ENCODE data around the gene FBXO22. TPM values are rescaled to one million over a fixed set of nuclear protein-coding genes. Genes with fewer than 3 reads are reported as not detected.
"Not testable (repeated sequence)": the region's sequence is repeated elsewhere in the genome, so short reads cannot be mapped to it uniquely, and the experiment has no call there.

The FBXO22 gene
- total RNA-seq (23.3 TPM), polyA plus RNA-seq (14.0 TPM)
- long read RNA-seq, donor 1, full-length matches to known transcripts = 1 of 1 reads
- long read RNA-seq, donor 1, partial matches to known transcripts = 0 of 1 reads
- long read RNA-seq, donor 1, other reads (novel, unspliced or antisense) = 0 of 1 reads
- long read RNA-seq, donor 2 = 0 reads
- long read RNA-seq, donor 3, full-length matches to known transcripts = 9 of 9 reads
- long read RNA-seq, donor 3, partial matches to known transcripts = 0 of 9 reads
- long read RNA-seq, donor 3, other reads (novel, unspliced or antisense) = 0 of 9 reads
- long read RNA-seq, donor 4, full-length matches to known transcripts = 1 of 1 reads
- long read RNA-seq, donor 4, partial matches to known transcripts = 0 of 1 reads
- long read RNA-seq, donor 4, other reads (novel, unspliced or antisense) = 0 of 1 reads
- long read RNA-seq, donor 5, full-length matches to known transcripts = 9 of 9 reads
- long read RNA-seq, donor 5, partial matches to known transcripts = 0 of 9 reads
- long read RNA-seq, donor 5, other reads (novel, unspliced or antisense) = 0 of 9 reads
- long read RNA-seq, donor 6, full-length matches to known transcripts = 4 of 4 reads
- long read RNA-seq, donor 6, partial matches to known transcripts = 0 of 4 reads
- long read RNA-seq, donor 6, other reads (novel, unspliced or antisense) = 0 of 4 reads
- long read RNA-seq, donor 7, full-length matches to known transcripts = 13 of 22 reads
- long read RNA-seq, donor 7, partial matches to known transcripts = 9 of 22 reads
- long read RNA-seq, donor 7, other reads (novel, unspliced or antisense) = 0 of 22 reads
- long read RNA-seq, donor 8, full-length matches to known transcripts = 3 of 3 reads
- long read RNA-seq, donor 8, partial matches to known transcripts = 0 of 3 reads
- long read RNA-seq, donor 8, other reads (novel, unspliced or antisense) = 0 of 3 reads
- long read RNA-seq, donor 9, full-length matches to known transcripts = 5 of 5 reads
- long read RNA-seq, donor 9, partial matches to known transcripts = 0 of 5 reads
- long read RNA-seq, donor 9, other reads (novel, unspliced or antisense) = 0 of 5 reads
- long read RNA-seq, donor 10, full-length matches to known transcripts = 9 of 9 reads
- long read RNA-seq, donor 10, partial matches to known transcripts = 0 of 9 reads
- long read RNA-seq, donor 10, other reads (novel, unspliced or antisense) = 0 of 9 reads

DNA sequence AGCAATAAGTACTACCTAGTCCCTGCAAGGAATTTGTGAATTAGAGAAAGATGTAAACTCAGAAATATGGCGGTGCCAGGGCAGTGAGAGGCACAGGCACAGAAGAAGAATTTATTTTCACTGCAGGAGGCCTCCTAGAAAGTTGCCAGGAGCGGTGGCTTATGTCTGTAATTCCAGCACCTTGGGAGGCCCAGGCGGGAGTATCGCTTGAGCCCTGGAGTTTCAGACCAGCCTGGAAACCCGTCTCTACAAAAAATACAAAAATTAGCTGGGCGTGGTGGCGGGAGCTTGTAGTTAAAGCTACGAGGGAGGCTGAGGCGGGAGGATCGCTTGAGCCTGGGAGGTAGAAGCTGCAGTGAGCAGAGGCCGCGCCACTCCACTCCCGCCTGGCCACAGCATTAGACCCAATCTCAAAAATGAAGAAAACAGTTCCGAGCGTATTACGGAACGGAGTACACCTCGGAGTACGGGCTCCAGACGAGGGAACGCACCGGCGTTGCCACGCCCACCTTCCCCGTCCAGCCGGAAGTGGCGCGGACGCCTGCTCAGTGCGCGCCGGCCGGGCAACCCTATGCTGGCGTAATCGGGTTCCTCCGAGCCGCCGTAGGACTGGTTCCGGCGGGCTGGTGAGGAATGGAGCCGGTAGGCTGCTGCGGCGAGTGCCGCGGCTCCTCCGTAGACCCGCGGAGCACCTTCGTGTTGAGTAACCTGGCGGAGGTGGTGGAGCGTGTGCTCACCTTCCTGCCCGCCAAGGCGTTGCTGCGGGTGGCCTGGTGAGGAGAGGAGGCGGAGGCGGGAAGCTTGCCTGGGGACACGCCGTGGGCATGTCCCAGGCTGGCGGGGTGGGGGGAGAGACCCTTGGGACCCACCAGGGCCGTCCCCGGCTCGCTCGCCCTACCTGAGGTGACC, at the start of gene FBXO22:
TSS of gene FBXO22 (plus strand) at position 548 of the 909 bp plus-strand sequence. CDS start at position 634, 86 bp downstream.
- Histone ChIP-seq H3K4me1 (ENCODE audit: control insufficient read depth in 2 of 2, insufficient read depth in 2 of 2, low read length in 2 of 2) (peaks cover 10% of the 10 kb centered on the region in 2 donors), H3K9me3 (ENCODE audit: control insufficient read depth in 2 of 2, insufficient read depth in 1 of 2, low read length in 1 of 2) (no peaks in the 10 kb centered on the region), H3K27ac (ENCODE audit: low read depth in 1 of 2, low read length in 1 of 2) (peak within 1 kb of the TSS; percentile 44 to 77), H3K36me3 (ENCODE audit: control insufficient read depth in 2 of 2, insufficient read depth in 2 of 2, low read length in 1 of 2) (peaks cover 3 to 7% of the 10 kb centered on the region in 2 donors), H3K27me3 (ENCODE audit: control insufficient read depth in 2 of 2, insufficient read depth in 1 of 2, low read length in 1 of 2) (no peaks in the 10 kb centered on the region), H3K4me3 (ENCODE audit: low read length in 2 of 2) (peak within 1 kb of the TSS; percentile 79 to 96)
- DNase-seq (ENCODE audit: low read depth in 6 of 9, low spot score in 9 of 9) = peak; percentile 39 to 87 (median 69)
- WGBS = 4% methylated on average over 63 of the region's 63 CpGs

DNA sequence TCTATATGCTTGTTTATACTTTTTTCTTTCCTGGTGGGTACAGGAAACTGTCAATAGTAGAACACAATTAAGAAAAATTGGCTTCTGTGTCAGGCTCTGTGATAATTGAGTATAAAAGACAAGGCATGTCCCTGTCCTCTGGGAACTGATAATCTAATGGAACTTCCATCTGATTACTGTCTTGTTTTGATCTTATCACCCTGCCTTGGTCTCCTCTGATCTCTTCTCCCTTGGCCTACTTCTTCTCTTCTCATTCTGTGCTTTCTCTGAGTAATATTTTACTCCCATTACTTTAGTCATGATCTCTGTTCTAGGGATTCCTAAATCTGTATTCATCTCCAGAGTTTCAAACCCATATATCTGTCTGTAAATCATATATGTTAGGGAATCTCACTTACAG, 45.8 kb upstream of the FBXO22 start:
- Histone ChIP-seq H3K27me3 (ENCODE audit: control insufficient read depth in 2 of 2, insufficient read depth in 1 of 2, low read length in 1 of 2) (no peaks in the 10 kb centered on the region), H3K4me1 (ENCODE audit: control insufficient read depth in 2 of 2, insufficient read depth in 2 of 2, low read length in 2 of 2) (no peaks in the 10 kb centered on the region), H3K9me3 (ENCODE audit: control insufficient read depth in 2 of 2, insufficient read depth in 1 of 2, low read length in 1 of 2) (no peaks in the 10 kb centered on the region), H3K4me3 (ENCODE audit: low read length in 2 of 2) (no peak overlapping the region), H3K36me3 (ENCODE audit: control insufficient read depth in 2 of 2, insufficient read depth in 2 of 2, low read length in 1 of 2) (peaks cover 4 to 18% of the 10 kb centered on the region in 2 donors), H3K27ac (ENCODE audit: low read depth in 1 of 2, low read length in 1 of 2) (no peak overlapping the region)
- no peak for DNase-seq (ENCODE audit: low read depth in 6 of 9, low spot score in 9 of 9)

DNA sequence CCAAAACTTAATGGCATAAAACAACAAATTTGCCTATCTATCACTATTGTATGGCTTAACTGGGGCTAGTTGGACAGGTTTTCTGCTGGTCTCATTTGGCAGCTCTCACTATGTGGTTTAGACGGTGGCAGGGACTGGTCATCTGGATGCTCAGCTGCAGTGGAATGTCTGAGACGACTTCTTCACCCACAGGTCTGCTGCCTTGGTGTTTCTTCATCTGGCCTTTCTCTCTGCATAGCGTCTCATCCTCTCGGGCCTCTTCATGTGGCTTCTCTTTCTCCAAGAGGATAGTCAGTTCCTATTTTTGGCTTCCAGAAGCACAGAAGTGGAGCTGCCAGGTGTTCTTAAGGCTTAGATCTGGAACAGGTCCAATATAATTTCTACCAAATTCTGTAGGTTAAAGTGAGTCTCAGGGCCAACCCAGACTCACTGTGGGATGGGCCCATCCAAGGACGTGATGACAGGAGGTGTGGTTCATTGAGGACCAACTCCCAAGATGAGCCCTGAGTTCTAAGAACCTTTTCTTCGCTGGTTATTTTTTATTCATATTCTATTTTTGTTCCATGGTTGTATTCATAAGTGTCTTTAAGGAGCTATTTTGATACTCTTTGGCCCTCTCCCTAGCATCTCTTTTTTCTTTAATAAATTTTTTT, 41.8 kb upstream of the FBXO22 start:
- no peak for DNase-seq (ENCODE audit: low read depth in 6 of 9, low spot score in 9 of 9)
- no peaks in the 10 kb centered on the region for H3K27me3 ChIP-seq (ENCODE audit: control insufficient read depth in 2 of 2, insufficient read depth in 1 of 2, low read length in 1 of 2)
- 93% methylated on average over 6 of the region's 6 CpGs for WGBS
- H3K36me3 ChIP-seq (ENCODE audit: control insufficient read depth in 2 of 2, insufficient read depth in 2 of 2, low read length in 1 of 2) = peaks cover 4 to 13% of the 10 kb centered on the region in 2 donors
- no peak overlapping the region for H3K27ac ChIP-seq (ENCODE audit: low read depth in 1 of 2, low read length in 1 of 2)
- no peak overlapping the region for H3K4me3 ChIP-seq (ENCODE audit: low read length in 2 of 2)
- peaks cover 2 to 3% of the 10 kb centered on the region in 2 donors for H3K4me1 ChIP-seq (ENCODE audit: control insufficient read depth in 2 of 2, insufficient read depth in 2 of 2, low read length in 2 of 2)
- H3K9me3 ChIP-seq (ENCODE audit: control insufficient read depth in 2 of 2, insufficient read depth in 1 of 2, low read length in 1 of 2) = no peaks in the 10 kb centered on the region

DNA sequence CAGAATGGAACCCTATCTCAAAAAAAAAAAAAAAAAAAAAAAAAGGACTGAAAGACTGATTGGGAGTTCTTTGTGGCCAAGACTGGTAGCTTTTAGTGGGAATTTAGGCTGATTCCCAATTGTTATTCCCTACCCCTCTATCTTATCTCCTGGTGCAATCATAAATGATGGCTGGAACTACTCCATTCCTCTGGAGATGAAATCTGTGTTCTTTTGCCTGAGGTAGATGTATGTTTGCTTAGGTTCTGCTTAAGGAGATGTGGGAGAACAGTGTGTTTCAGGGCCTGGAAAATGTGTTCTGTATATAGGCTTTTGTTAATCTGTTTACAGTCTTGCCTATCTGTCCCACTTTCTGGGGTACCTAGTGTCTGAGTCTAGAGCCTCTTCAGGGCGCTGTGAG, 40.9 kb upstream of the FBXO22 start:
- WGBS = 98% methylated on average over 1 of the region's 1 CpG
- no peak for DNase-seq (ENCODE audit: low read depth in 6 of 9, low spot score in 9 of 9)

DNA sequence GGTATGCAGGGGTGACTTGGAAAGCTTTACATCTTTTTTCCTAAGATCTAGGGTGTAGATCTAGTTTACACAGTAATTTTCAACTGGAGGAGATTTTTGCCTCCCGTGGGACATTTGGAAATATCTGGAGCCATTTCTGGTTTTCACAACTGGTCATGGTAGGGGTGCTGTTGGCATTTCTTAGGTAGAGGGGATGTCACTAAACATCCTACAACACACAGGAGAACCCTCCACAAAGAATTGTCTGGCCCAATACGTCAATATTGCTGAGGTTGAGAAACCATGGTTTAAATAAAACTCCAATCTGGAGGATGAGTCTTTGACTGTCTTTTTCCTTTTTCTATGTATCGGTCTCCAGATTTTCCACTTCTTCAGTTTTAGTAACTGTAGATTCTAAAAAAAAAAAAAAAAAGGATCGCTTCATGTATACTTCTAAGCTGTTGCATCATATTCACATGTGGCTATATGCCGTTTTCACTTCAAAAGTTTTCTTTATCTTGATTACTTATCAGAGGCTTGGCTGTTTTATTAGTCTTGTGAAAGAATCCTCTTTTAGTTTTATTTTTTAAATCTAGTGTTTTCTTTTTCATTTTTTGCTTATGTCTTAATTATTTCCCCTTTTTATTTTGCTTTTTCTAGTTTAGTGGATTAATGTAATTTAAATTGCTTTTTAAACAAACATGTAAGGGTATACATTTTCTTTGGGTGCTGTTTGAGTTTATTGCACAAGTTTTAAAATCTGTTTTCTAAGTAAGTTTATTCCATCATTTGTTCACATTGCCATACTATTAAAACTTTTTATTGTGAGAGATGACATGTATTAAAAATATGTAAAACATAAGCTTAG, 39.2 kb upstream of the FBXO22 start:
- H3K9me3 ChIP-seq (ENCODE audit: control insufficient read depth in 2 of 2, insufficient read depth in 1 of 2, low read length in 1 of 2) = no peaks in the 10 kb centered on the region
- 40% methylated on average over 5 of the region's 5 CpGs for WGBS
- peaks cover 4 to 13% of the 10 kb centered on the region in 2 donors for H3K36me3 ChIP-seq (ENCODE audit: control insufficient read depth in 2 of 2, insufficient read depth in 2 of 2, low read length in 1 of 2)
- H3K4me3 ChIP-seq (ENCODE audit: low read length in 2 of 2) = no peak overlapping the region
- DNase-seq (ENCODE audit: low read depth in 6 of 9, low spot score in 9 of 9) = no peak
- H3K27ac ChIP-seq (ENCODE audit: low read depth in 1 of 2, low read length in 1 of 2) = no peak overlapping the region
- H3K4me1 ChIP-seq (ENCODE audit: control insufficient read depth in 2 of 2, insufficient read depth in 2 of 2, low read length in 2 of 2) = peaks cover 2 to 3% of the 10 kb centered on the region in 2 donors
- H3K27me3 ChIP-seq (ENCODE audit: control insufficient read depth in 2 of 2, insufficient read depth in 1 of 2, low read length in 1 of 2) = no peaks in the 10 kb centered on the region

More for the DNA sequence above, 40.9 kb upstream of the FBXO22 start:
- no peaks in the 10 kb centered on the region for H3K27me3 ChIP-seq (ENCODE audit: control insufficient read depth in 2 of 2, insufficient read depth in 1 of 2, low read length in 1 of 2)
- H3K36me3 ChIP-seq (ENCODE audit: control insufficient read depth in 2 of 2, insufficient read depth in 2 of 2, low read length in 1 of 2) = peaks cover 4 to 13% of the 10 kb centered on the region in 2 donors
- no peak overlapping the region for H3K4me3 ChIP-seq (ENCODE audit: low read length in 2 of 2)
- peaks cover 2 to 3% of the 10 kb centered on the region in 2 donors for H3K4me1 ChIP-seq (ENCODE audit: control insufficient read depth in 2 of 2, insufficient read depth in 2 of 2, low read length in 2 of 2)
- H3K9me3 ChIP-seq (ENCODE audit: control insufficient read depth in 2 of 2, insufficient read depth in 1 of 2, low read length in 1 of 2) = no peaks in the 10 kb centered on the region
- no peak overlapping the region for H3K27ac ChIP-seq (ENCODE audit: low read depth in 1 of 2, low read length in 1 of 2)

DNA sequence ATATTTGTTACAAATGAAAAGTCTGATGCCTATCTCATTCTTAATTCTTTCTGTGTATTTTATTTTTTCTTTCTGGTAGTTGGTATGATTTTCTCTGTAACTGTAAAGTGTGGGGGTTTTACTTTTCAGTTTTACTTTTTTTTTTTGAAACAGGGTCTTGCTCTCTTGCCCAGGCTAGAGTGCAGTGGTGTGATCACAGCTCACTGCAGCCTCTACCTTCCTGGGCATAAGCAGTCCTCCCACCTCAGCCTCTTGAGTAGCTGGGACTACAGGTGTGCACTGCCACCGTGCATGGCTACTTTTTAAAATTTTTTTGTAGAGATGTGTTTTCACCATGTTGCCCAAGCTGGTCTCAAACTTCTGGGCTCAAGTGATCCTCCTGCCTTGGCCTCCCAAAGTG, 37.6 kb upstream of the FBXO22 start:
- peaks cover 10 to 15% of the 10 kb centered on the region in 2 donors for H3K36me3 ChIP-seq (ENCODE audit: control insufficient read depth in 2 of 2, insufficient read depth in 2 of 2, low read length in 1 of 2)
- H3K4me1 ChIP-seq (ENCODE audit: control insufficient read depth in 2 of 2, insufficient read depth in 2 of 2, low read length in 2 of 2); H3K4me3 ChIP-seq (ENCODE audit: low read length in 2 of 2); H3K27ac ChIP-seq (ENCODE audit: low read depth in 1 of 2, low read length in 1 of 2); H3K9me3 ChIP-seq (ENCODE audit: control insufficient read depth in 2 of 2, insufficient read depth in 1 of 2, low read length in 1 of 2); H3K27me3 ChIP-seq (ENCODE audit: control insufficient read depth in 2 of 2, insufficient read depth in 1 of 2, low read length in 1 of 2); DNase-seq (ENCODE audit: low read depth in 6 of 9, low spot score in 9 of 9): not testable (repeated sequence)
- 92% methylated on average over 1 of the region's 1 CpG for WGBS

DNA sequence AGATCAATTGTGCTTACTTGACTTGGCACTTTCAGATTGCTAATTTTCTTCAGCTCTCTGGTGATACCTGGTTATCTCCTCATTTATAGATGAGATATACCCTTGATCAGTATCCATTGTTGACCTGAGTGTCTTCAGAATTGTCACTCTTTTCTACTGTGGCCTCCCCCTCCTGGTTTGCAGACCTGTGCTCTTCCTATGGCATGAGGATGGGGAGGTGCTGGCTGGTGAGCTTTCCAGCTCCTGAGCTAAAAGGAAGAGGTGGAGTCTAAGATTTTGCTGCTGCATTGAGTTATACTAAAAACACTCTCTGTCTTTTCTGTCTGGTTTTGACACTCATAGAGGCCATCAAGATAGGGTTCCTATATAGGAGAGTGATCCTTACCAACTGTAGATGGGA, 36.8 kb upstream of the FBXO22 start:
- no peak for DNase-seq (ENCODE audit: low read depth in 6 of 9, low spot score in 9 of 9)
- Histone ChIP-seq H3K27ac (ENCODE audit: low read depth in 1 of 2, low read length in 1 of 2) (no peak overlapping the region), H3K4me3 (ENCODE audit: low read length in 2 of 2) (no peak overlapping the region), H3K27me3 (ENCODE audit: control insufficient read depth in 2 of 2, insufficient read depth in 1 of 2, low read length in 1 of 2) (no peaks in the 10 kb centered on the region), H3K4me1 (ENCODE audit: control insufficient read depth in 2 of 2, insufficient read depth in 2 of 2, low read length in 2 of 2) (peaks cover 2 to 3% of the 10 kb centered on the region in 2 donors), H3K36me3 (ENCODE audit: control insufficient read depth in 2 of 2, insufficient read depth in 2 of 2, low read length in 1 of 2) (peaks cover 7 to 8% of the 10 kb centered on the region in 2 donors), H3K9me3 (ENCODE audit: control insufficient read depth in 2 of 2, insufficient read depth in 1 of 2, low read length in 1 of 2) (no peaks in the 10 kb centered on the region)

All from thymus (tissue), 14 donors.